MG63 (cell line): Measurements from ENCODE around the gene PABPC1L. TPM values are rescaled to one million over a fixed set of nuclear protein-coding genes. Genes with fewer than 3 reads are reported as not detected.
"Not testable (repeated sequence)": the region's sequence is repeated elsewhere in the genome, so short reads cannot be mapped to it uniquely, and the experiment has no call there.

Experiments used
- DNase-seq: peaks from one replicate; pipeline ENCODE4 v3.0.0-alpha.2; 2020
- H3K27me3 ChIP-seq: fragments of 250-450 bp; sonication (Bioruptor Pico); 2 replicates; pipeline ENCODE4 v1.5.1; 2020; ENCODE audit warnings: mild to moderate bottlenecking, moderate library complexity
- H3K36me3 ChIP-seq: fragments of 250-450 bp; sonication (Bioruptor Pico); 2 replicates; pipeline ENCODE4 v1.5.1; 2020; ENCODE audit warnings: mild to moderate bottlenecking, moderate library complexity
- H3K4me3 ChIP-seq: fragments of 250-450 bp; sonication (Bioruptor Pico); 2 replicates; pipeline ENCODE4 v1.5.1; 2020; ENCODE audit warnings: mild to moderate bottlenecking, moderate library complexity
- H3K9me3 ChIP-seq: fragments of 250-450 bp; sonication (Bioruptor Pico); 2 replicates; pipeline ENCODE4 v1.5.1; 2020; ENCODE audit warnings: mild to moderate bottlenecking, moderate library complexity
- total RNA-seq: library from RNA; depleted of rRNA; stranded (reverse); fragments of >200 nt; shearing (Covaris generic); gene quantifications from 2 replicates; pipeline ENCODE4 v1.2.3, GENCODE V29; 2014; ENCODE audit warnings: low replicate concordance; rRNA removed

The PABPC1L gene
- 9.1 and 10.0 TPM in 2 replicates for total RNA-seq

DNA sequence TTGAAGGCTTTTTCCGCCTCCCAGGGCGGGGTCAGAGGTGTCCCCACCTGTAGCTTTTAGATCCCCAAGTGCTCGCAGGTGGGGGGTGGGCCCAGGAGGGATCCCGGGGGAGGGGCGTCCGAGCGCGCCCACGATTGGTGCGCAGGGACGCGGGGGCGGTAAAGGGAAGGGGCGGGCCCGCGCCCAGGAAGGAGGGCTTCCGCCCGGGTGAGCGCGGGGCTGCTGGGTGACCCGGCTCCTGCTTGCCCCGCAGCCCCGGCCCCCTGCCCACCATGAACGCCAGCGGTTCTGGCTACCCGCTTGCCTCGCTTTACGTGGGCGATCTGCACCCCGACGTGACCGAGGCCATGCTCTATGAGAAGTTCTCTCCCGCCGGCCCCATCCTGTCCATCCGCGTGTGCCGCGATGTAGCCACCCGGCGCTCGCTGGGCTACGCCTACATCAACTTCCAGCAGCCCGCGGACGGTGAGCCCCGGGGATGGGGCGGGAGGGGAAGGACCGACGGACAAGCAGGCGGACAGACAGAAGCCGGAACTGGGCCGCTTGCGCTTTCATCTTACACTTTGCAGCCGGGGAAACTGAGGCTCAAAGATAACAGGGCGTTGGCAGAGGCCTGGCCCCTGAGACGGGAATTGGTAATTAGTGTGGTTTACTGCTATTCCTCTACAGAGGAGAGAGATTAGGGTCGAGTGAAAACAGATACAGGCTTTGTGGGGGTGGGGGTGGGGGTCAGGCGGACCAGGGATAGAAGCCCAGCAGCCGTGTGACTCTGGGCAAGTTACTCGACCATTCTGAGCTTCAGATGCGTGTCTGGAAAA, at the start of gene PABPC1L:
Gene PABPC1L, plus strand, starts transcription at position 189 of the 818 bp plus-strand sequence. Its CDS starts 84 bp downstream, at position 273.
- no peaks in the 10 kb centered on the region for H3K27me3 ChIP-seq
- no peaks in the 10 kb centered on the region for H3K9me3 ChIP-seq
- H3K36me3 ChIP-seq = peaks cover 68% of the 10 kb centered on the region
- peak; percentile 78 for DNase-seq
- H3K4me3 ChIP-seq = peak within 1 kb of the TSS; percentile 75

DNA sequence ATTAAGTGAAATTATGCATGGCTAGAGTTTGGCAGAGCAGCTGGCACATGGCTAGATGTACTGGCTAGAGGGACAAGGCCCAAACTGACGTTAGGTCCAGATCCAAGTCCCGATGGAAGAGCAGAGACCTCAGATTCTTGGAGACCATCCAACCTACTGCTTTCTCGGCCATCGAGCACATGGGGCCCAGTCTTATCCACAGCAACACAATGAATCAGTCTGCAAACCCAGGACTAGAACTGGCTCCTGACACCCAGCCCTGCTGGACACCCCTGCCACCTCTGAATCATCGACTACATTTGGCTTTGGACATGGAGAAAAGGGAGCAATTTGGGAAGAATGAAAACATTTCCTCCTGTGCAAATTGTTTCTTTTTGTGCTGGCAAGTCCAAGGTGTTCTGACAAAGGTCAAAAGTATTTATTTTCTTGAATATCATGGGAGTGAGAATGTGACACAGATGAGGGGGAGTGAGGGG, 48.3 kb upstream of the PABPC1L start:
- Histone ChIP-seq H3K36me3 (no peaks in the 10 kb centered on the region), H3K27me3 (no peaks in the 10 kb centered on the region), H3K4me3 (no peak overlapping the region), H3K9me3 (no peaks in the 10 kb centered on the region; the same call in none of the 2 replicates)
- peak; percentile 98 for DNase-seq

DNA sequence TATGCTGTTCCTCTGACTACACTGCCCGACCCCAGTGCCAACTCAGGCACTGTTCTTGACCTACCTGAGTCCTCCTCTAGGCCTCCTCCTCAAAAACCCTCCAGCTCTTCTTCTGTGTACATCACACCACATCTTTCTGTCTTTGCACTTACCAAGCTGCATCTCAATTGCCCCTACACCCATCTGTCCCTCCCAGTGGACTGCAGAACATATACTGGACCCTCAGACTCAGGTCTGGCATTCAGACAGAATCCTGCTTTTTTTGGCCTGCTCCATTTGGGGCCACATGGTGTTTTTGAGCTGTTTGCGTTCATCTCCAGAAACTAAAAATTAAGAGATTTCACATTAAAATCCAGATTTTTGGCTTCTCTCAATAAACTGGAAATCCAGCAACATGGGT, 47.6 kb upstream of the PABPC1L start:
- H3K36me3 ChIP-seq = no peaks in the 10 kb centered on the region
- DNase-seq = peak; percentile 16
- H3K9me3 ChIP-seq = no peaks in the 10 kb centered on the region; the same call in none of the 2 replicates
- no peak overlapping the region for H3K4me3 ChIP-seq
- no peaks in the 10 kb centered on the region for H3K27me3 ChIP-seq

DNA sequence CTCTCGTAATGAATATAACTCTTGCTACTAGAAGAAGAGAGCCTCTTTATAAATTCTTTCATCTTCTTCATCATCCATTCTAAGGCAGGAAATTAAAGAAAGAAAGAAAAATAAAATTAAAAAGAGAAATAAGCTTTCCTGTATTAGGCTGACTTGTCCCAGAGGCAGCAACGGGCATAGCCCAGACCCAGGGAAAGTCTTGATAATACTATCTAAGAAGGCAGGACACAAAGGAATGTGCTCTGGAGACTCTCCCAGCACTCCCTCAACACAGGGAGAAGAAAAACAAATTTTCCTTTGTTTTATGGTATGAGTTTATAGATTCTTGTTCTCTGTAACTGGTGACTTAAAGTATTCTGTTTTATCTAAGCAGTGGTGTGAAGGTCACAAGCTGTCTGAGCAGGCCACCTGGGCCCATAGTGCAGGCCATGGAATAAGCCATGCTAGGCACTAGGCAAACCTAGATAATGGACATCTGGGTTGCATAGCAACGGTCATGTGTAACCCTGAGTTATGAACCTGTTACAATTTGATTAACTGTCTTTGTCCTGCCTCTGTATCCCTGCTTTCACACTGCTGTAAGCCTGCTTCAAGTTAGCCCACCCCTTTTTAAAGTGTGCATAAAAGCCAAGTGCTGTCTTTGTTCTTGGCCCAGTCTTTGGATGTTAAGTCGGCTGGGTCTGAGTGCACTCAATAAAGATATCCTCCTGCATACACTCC, 46.3 kb upstream of the PABPC1L start:
- H3K4me3 ChIP-seq, H3K27me3 ChIP-seq, H3K9me3 ChIP-seq, H3K36me3 ChIP-seq, DNase-seq: not testable (repeated sequence)

DNA sequence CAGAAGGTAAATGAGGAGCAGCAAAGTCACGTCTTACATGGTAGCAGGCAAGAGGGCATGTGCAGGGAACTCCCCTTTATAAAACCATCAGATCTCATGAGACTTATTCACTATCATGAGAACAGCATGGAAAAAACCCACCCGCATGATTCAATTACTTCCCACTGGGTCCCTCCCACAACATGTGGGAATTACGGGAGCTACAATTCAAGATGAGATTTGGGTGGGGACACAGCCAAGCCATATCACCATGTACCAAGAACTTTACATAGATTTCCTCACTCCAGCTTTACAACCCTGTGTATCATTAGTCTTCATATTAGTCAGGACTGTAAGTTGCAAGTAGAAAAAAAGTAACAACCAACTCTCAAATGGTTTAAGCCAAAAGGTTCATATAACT, 45.4 kb upstream of the PABPC1L start:
- H3K4me3 ChIP-seq, H3K9me3 ChIP-seq, H3K36me3 ChIP-seq, DNase-seq: not testable (repeated sequence)
- peaks cover 11% of the 10 kb centered on the region for H3K27me3 ChIP-seq

DNA sequence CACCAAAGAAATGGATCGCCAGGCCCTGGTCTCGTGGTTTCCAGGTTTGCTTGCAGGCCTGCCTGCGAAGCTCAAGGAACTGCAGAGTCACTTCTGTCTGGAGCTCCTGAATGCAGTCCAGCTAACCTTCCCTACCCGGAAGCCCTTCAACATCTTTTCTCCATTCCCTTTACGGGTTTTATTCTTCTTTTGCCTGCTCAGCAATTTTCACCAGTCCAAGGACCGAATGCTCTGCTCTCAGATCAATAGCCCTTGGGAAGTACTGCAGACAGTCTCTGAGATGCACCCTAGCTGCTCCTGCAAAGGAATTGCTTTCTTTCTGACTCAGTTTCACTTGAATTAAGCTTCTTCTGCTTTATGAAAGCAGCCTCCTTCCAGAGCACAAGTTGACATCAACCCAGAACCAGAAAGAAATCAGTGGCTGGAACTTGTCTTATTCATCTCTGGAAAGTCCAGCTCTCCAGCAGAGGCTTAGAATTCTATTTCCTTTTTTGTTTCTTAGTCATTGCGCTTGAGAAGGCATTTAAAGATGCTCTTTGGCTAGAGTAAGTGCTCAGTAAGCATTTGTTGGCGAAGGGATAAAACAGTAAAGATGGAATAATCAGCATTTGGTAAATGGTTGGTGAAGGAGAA, 43.0 kb upstream of the PABPC1L start:
- no peak for DNase-seq
- H3K36me3 ChIP-seq = no peaks in the 10 kb centered on the region
- peaks cover 13% of the 10 kb centered on the region for H3K27me3 ChIP-seq
- H3K9me3 ChIP-seq = no peaks in the 10 kb centered on the region
- H3K4me3 ChIP-seq = no peak overlapping the region

DNA sequence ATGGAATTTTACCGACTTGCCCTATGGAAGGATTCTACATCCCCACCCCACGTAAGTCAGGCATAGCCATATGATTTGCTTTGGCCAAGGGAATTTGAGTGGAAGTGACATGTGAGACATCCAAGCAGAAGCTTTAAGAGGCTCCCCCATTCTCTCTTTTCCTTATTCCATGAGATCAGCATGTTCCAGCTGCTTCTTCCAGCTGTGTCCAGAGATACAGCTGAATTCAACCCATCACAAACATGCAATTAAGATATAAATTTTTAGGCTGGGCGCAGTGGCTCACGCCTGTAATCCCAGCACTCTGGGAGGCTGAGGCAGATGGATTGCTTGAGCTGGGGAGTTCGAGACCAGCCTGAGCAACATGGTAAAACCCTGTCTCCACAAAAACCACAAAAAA, 40.4 kb upstream of the PABPC1L start:
- H3K36me3 ChIP-seq = no peaks in the 10 kb centered on the region
- peaks cover 13% of the 10 kb centered on the region for H3K27me3 ChIP-seq
- H3K4me3 ChIP-seq = no peak overlapping the region
- H3K9me3 ChIP-seq = no peaks in the 10 kb centered on the region
- no peak for DNase-seq

DNA sequence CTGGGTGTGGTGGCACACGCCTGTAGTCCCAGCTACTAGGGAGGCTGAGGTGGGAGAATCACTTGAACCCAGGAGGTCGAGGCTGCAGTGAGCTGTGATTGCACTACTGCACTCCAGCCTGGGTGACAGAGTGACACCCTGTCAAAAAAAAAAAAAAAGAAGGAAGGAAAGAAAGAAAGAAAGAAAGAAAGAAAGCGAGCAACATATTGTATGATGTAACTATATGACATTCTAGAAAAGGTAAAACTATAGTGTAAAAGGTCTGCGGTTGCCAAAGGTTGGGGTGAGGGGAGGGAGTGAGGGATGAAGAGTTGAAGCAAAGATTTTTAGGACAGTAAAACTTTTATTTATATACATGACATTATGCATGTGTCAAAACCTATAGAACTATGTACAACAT, 27.5 kb upstream of the PABPC1L start:
- not testable (repeated sequence) for H3K9me3 ChIP-seq, H3K36me3 ChIP-seq, DNase-seq, H3K4me3 ChIP-seq, H3K27me3 ChIP-seq

DNA sequence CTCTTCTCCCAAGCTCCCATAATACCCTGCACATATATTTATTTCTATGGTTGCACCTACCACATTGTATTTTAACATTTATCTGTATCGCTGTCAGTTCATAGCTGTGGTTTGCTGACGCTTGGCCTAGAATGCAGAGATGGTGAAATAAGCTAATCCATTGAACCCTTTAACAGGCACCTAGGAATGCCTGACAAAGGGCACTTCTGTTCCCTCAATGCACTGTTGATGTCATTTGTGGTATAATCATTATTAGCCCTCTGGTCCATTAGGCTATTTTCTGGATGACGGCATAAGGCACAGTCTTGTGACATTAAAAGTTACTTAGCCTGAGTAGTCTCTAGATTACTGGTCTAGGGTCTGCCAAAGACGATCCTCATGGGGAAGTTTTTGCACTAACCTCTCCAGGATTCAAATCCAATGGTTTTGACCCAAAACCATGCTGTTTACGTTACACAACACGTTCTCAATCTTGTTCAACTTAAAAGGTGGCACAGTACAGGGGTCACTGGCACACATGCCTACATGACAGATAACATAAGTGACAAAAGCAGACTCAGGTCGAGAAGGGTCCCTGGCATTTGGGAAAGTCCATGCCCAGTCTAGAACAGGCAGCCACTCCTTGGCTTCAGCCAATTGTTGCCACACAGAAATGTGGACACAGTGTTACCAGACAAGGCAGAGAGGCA, 26.5 kb upstream of the PABPC1L start:
- peaks cover 15% of the 10 kb centered on the region for H3K36me3 ChIP-seq
- H3K9me3 ChIP-seq = no peaks in the 10 kb centered on the region
- H3K4me3 ChIP-seq = no peak overlapping the region
- H3K27me3 ChIP-seq = no peaks in the 10 kb centered on the region
- DNase-seq = no peak

DNA sequence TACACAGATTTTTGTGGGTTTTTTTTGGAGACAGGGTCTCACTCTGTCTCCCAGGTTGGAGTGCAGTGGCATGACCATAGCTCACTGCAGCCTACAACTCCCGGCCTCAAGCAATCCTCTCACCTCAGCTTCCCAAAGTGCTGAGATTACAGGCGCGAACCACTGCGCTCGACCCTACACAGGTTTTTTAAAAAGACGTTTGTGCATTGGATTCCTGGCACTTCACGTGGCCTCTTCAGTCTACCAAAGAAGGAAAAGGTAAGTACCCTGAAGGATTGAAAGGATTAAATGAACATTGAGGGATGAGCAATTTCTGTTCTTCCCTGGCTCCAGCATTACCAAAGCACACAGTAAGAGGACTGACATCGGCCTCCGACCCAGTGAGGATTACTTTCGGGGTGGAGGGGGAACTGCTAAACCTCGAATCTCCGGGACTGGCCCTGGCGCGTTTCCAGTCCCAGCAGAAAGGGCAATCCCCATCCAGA, 24.9 kb upstream of the PABPC1L start:
- H3K4me3 ChIP-seq = peak overlapping the region; percentile 77

DNA sequence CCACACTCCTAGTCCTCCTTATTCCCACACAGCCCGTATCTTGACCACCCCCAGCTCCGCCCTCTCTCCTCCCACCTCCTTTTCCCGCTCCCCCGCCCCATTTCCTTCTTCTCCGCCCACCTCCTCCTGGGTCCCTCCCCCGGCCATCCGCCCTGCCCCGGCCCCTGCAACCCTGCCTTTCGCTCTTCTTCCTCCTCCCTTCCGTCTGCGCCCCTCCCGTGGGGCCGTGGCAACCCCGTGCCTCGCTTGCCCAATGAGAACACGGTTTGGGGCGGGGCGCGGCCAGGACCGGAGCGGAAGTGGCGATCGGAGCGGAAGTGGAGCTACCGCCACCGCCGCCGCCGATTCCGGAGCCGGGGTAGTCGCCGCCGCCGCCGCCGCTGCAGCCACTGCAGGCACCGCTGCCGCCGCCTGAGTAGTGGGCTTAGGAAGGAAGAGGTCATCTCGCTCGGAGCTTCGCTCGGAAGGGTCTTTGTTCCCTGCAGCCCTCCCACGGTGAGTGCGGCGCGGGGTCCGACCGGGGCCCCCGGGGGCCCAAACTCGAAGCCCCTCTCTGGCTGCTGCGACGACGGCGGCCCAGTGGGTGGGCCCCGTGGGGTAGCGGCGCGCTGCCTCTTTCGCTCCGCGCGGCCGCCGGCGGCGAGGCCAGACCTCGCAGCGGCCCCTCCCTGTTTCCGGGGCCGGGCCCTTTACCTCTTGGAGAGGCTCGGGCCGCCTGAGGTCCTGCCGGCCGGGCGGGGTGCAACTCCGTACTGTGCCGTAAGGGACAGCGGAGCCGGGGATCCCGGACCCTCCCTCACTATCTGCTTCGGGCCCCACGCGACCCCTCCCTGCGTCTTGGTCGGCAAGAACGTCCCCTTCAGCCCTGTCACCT, 24.2 kb upstream of the PABPC1L start, which contains the start of gene YWHAB:
Gene YWHAB, plus strand, starts transcription at position 314 of the 874 bp plus-strand sequence. CDS start 15,829 bp downstream, outside the sequence.
- peak within 1 kb of the TSS; percentile 77 for H3K4me3 ChIP-seq
- H3K27me3 ChIP-seq = no peaks in the 10 kb centered on the region
- no peaks in the 10 kb centered on the region for H3K9me3 ChIP-seq
- DNase-seq = peak; percentile 100
- peaks cover 35% of the 10 kb centered on the region for H3K36me3 ChIP-seq

More for the DNA sequence above, 24.9 kb upstream of the PABPC1L start:
- Histone ChIP-seq H3K9me3 (no peaks in the 10 kb centered on the region), H3K36me3 (peaks cover 31% of the 10 kb centered on the region), H3K27me3 (no peaks in the 10 kb centered on the region)
- DNase-seq = no peak

DNA sequence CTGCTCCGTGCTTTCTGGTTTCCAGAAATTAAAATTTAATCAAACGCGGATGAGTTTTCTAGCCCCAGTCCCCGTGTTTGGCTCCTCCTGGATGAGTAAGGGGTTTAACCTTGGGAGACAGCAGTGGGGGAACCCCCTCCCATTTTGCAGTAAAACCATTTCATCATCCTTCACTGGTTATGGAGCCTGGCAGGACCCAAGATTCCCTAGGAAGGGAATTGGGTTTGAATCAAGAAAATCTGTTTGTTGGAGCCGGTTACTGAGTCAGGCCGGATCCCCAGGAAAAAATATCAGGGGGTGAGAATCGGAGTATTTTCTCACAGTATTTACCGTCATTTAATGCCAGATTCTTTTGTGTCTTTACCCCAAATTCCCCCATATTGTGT, 23.6 kb upstream of the PABPC1L start:
- Histone ChIP-seq H3K27me3 (no peaks in the 10 kb centered on the region), H3K4me3 (peak overlapping the region; percentile 77), H3K9me3 (no peaks in the 10 kb centered on the region), H3K36me3 (peaks cover 38% of the 10 kb centered on the region)
- no peak for DNase-seq

DNA sequence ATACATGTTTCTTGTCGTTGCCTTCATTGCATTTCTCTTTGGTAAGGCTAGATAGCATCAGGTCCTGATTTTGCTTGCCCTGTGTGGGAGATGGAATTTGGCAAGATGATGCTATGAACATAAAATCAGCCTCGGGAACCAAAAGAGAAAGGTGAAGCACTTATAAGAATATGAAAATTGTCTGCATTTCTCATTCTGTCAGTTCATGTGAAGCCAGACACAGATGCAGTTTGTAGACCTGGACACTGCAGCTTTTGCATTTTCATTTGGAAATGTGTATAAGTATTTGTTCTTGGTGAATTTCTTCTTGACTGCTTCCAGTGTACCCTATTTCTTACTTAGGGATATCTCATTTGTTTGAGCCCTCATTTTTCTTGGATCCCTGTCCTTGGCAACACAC, 23.0 kb upstream of the PABPC1L start:
- Histone ChIP-seq H3K27me3 (no peaks in the 10 kb centered on the region), H3K36me3 (peaks cover 44% of the 10 kb centered on the region), H3K4me3 (peak overlapping the region; percentile 77), H3K9me3 (no peaks in the 10 kb centered on the region)
- DNase-seq = no peak

DNA sequence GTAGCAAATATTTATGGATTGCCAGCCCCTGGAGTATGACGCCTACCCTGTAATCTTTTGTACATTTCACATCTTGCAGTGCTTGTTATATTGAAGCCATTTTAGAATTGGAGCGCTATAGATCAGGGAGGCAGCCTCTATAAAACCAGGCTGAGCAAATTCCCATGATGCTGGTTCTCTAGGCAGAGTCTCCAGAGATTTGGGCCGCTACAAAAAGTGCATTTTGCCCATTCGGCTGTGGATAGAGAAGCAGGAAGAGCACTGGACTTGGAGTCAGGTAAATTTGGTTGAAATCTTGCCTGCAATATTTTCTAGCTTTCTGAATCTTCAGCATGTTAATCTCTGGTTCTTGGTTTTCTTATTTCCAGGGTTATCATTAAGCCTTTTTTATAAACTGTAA, 22.4 kb upstream of the PABPC1L start:
- Histone ChIP-seq H3K36me3 (peaks cover 50% of the 10 kb centered on the region), H3K9me3 (no peaks in the 10 kb centered on the region), H3K27me3 (no peaks in the 10 kb centered on the region), H3K4me3 (peak overlapping the region; percentile 77)
- DNase-seq = no peak

DNA sequence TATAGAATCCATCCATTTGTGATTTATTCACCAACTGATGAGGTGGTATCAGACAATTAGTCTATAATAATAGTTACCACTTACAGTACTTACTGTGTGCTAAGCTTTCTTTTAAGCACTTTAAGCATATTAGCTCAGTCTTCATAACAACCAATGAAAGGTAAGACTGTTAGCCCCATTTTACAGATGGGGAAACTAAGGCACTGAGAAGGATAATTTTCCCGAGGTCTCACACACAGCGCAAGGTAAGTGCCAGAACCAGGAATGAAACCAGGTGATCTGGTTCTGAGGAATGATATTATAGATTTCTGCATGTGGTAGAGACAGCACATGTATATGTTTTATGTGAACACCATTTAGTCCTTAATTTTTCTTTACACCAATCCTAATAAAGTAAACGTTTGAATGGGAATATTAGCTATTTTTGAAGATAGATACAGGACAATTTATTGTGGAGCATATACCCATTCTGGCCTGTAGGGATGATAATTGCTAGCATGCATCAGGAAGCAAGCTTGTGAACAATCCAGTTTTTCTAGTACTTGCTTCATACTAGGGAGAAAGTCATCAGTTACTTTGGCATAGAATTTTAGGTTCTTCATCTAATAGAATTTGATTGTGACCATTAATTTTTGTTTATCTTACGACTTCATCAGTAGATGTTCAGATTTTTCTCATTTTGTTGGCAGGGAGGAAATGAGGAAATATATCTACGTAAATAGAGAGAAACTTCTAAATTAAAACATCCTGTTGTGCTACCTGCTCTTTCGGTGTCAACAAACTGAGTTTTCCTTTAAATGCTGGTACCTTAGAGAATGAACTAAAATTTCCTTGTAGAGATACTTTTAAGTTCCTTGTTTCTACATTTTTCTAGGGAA, 21.4 kb upstream of the PABPC1L start:
- H3K9me3 ChIP-seq = no peaks in the 10 kb centered on the region
- DNase-seq = no peak

More for the DNA sequence above, 21.4 kb upstream of the PABPC1L start:
- no peak overlapping the region for H3K4me3 ChIP-seq
- peaks cover 55% of the 10 kb centered on the region for H3K36me3 ChIP-seq
- H3K27me3 ChIP-seq = no peaks in the 10 kb centered on the region
